ENCODE data around the gene BCL2L14.

BCL2L14 gene, protein sequence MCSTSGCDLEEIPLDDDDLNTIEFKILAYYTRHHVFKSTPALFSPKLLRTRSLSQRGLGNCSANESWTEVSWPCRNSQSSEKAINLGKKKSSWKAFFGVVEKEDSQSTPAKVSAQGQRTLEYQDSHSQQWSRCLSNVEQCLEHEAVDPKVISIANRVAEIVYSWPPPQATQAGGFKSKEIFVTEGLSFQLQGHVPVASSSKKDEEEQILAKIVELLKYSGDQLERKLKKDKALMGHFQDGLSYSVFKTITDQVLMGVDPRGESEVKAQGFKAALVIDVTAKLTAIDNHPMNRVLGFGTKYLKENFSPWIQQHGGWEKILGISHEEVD

DNA sequence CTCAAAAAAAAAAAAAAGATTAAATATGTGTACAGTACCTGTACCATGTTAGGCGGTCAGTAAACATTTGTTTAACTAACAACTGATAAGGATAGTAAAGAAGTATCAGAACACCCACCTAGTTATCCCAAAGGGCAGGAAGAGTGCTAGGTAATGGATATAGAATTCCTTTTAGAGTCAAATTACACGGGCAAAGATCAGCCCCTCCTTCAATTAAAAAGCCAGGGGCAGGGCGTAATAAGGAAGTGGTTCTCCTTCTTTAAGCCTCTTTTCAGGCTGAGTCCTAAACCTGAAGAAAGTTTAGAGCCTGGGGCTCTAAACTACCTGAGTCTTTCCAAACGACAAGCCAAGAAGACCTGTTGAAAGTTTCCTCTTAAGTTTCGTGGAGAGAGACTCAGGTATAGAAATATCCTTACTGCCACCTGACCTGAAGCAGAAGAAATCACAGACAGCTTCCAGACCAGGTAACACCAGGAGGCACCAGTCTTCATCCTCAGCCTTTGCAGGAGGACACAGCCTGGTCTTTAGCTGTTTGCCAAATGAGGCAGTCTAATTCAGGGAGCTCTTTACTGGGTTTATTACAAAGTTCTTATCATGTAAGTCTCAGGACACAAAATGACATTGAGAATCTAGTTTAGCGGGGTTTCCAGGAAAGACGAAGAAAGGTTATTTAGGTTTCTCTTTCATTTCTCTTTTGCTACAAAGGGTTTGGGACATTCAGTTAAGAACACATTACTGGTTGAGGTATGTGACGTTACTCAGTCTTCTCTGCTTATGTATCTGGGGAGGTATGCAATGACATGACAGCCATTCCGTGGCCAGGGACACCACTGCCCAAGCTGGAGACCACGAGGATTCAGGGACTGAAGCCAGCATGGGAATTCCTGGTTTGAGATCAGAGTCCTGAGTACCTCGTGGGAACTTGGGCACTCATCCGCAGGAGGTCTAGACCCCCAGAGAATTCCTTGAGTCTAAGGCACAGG, at the start of gene BCL2L14:
Gene BCL2L14, plus strand, starts transcription at position 266 of the 983 bp plus-strand sequence. CDS start 8,367 bp downstream, outside the sequence.
- ChIA-PET CTCF (interaction anchor here (0.6 kb wide), 2 partner anchors 27 to 155 kb away, joined by 3 read pairs; no protein-coding TSS in a partner anchor), POLR2A (no interaction called here)
- H3K4me1 ChIP-seq (ENCODE audit: control insufficient read depth, insufficient read depth, low read length): peaks cover 5% of the 10 kb centered on the region; the same call in 1 of the 2 replicates
- no peak within 1 kb of the TSS for H3K4me3 ChIP-seq (ENCODE audit: low read depth, low read length)
- no peaks in the 10 kb centered on the region for H3K9me3 ChIP-seq (ENCODE audit: control insufficient read depth, insufficient read depth, low read depth, low read length)
- no peaks in the 10 kb centered on the region for H3K36me3 ChIP-seq (ENCODE audit: control insufficient read depth in 2 of 2, insufficient read depth in 1 of 2, low read length in 2 of 2)
- TF ChIP-seq ZNF16 (tag by site-specific recombination; IDR thresholded peaks at IDR 0.05; ENCODE audit: low read depth) (no peak), ZBTB8A (tag by site-specific recombination; IDR thresholded peaks at IDR 0.05) (peak; percentile 70; the same call in 1 of the 2 replicates), ZNF658 (tag by site-specific recombination; IDR thresholded peaks at IDR 0.05) (no peak), SCRT2 (tag by site-specific recombination; IDR thresholded peaks at IDR 0.05) (0 out of 2 replicates have a peak, but pooled peaks have one; percentile 18)
- TF ChIP-seq, protein P1, sequence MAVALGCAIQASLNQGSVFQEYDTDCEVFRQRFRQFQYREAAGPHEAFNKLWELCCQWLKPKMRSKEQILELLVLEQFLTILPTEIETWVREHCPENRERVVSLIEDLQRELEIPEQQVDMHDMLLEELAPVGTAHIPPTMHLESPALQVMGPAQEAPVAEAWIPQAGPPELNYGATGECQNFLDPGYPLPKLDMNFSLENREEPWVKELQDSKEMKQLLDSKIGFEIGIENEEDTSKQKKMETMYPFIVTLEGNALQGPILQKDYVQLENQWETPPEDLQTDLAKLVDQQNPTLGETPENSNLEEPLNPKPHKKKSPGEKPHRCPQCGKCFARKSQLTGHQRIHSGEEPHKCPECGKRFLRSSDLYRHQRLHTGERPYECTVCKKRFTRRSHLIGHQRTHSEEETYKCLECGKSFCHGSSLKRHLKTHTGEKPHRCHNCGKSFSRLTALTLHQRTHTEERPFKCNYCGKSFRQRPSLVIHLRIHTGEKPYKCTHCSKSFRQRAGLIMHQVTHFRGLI (tag by site-specific recombination; IDR thresholded peaks at IDR 0.05): no peak
- H3K27ac ChIP-seq (ENCODE audit: extremely low read depth, low read depth, low read length): no peak within 1 kb of the TSS

DNA sequence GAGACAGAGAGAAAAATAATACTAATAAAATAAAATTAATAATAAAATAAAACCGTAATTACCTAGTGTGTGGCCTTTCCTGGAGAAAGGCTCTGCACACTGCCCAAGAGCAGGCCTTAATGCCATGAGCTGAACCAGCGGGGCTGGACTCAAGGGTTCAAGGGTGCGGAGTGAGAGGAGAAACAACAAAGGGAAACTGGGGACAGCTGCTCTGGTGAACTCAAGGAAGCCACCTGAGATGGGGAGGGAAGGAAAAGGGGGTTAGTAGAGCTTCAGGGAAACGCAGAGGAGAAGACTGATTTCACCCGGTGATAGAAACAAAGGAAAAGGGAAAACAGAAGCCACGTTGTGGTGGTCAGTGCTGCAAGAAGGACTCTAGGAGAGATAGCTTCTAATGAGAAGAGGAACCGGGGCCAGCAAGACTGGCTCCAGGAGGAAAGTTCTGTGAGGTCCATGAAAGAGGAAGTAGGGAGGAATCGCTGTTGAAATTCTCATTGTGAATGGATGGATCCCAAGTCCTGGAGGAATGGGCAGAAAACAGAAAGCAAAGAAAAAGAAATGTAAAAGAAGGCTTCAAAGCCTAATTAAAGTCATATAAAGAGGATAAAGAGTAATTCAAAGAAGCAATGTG, 48.3 kb upstream of the BCL2L14 start:
- Histone ChIP-seq H3K4me3 (ENCODE audit: low read depth, low read length) (no peak overlapping the region), H3K27ac (ENCODE audit: extremely low read depth, low read depth, low read length) (no peak overlapping the region), H3K36me3 (ENCODE audit: control insufficient read depth in 2 of 2, insufficient read depth in 1 of 2, low read length in 2 of 2) (no peaks in the 10 kb centered on the region), H3K9me3 (ENCODE audit: control insufficient read depth, insufficient read depth, low read depth, low read length) (no peaks in the 10 kb centered on the region), H3K4me1 (ENCODE audit: control insufficient read depth, insufficient read depth, low read length) (no peaks in the 10 kb centered on the region)
- POLR2A ChIA-PET: no interaction called here
- no peak for TF ChIP-seq ZNF19 (tag by site-specific recombination; IDR thresholded peaks at IDR 0.05; ENCODE audit: low read depth)
- TF ChIP-seq TCF7L2 (IDR thresholded peaks at IDR 0.05; ENCODE audit: borderline replicate concordance, low read depth, low read length): no peak
- TF ChIP-seq ZNF391 (tag by site-specific recombination; IDR thresholded peaks at IDR 0.05; ENCODE audit: borderline replicate concordance, low read depth): no peak
- TF ChIP-seq ZNF302 (tag by site-specific recombination; IDR thresholded peaks at IDR 0.05; ENCODE audit: low read depth): no peak
- no peak for TF ChIP-seq HOXD13 (CRISPR knock-in tag; IDR thresholded peaks at IDR 0.05; ENCODE audit: borderline replicate concordance)
- no peak for TF ChIP-seq KLF10 (tag by site-specific recombination; IDR thresholded peaks at IDR 0.05)
- CTCF ChIA-PET: interaction anchor here (2.1 kb wide), 1 partner anchor 11 kb away, joined by 6 read pairs; no protein-coding TSS in a partner anchor

- H3K4me1 ChIP-seq (ENCODE audit: control insufficient read depth, insufficient read depth, low read length): no peaks in the 10 kb centered on the region
- ChIA-PET POLR2A (no interaction called here), CTCF (no interaction called here)
- H3K27ac ChIP-seq (ENCODE audit: extremely low read depth, low read depth, low read length): no peak overlapping the region
- no peak overlapping the region for H3K4me3 ChIP-seq (ENCODE audit: low read depth, low read length)
- H3K9me3 ChIP-seq (ENCODE audit: control insufficient read depth, insufficient read depth, low read depth, low read length): no peaks in the 10 kb centered on the region
- H3K36me3 ChIP-seq (ENCODE audit: control insufficient read depth in 2 of 2, insufficient read depth in 1 of 2, low read length in 2 of 2): no peaks in the 10 kb centered on the region
- TF ChIP-seq BCL11A (tag by site-specific recombination; IDR thresholded peaks at IDR 0.05; ENCODE audit: low read depth): no peak
- TF ChIP-seq ZNF626 (tag by site-specific recombination; IDR thresholded peaks at IDR 0.05): no peak
- TF ChIP-seq ZIC2 (tag by site-specific recombination; IDR thresholded peaks at IDR 0.05): no peak
- TF ChIP-seq ZNF341 (tag by site-specific recombination; IDR thresholded peaks at IDR 0.05; ENCODE audit: low read depth): no peak
- TF ChIP-seq ZNF76 (tag by site-specific recombination; IDR thresholded peaks at IDR 0.05; ENCODE audit: borderline replicate concordance, low read depth): no peak
- no peak for TF ChIP-seq ZBTB21 (tag by site-specific recombination; IDR thresholded peaks at IDR 0.05)
- TF ChIP-seq GLIS1 (tag by site-specific recombination; IDR thresholded peaks at IDR 0.05): no peak
- TF ChIP-seq, protein P2, sequence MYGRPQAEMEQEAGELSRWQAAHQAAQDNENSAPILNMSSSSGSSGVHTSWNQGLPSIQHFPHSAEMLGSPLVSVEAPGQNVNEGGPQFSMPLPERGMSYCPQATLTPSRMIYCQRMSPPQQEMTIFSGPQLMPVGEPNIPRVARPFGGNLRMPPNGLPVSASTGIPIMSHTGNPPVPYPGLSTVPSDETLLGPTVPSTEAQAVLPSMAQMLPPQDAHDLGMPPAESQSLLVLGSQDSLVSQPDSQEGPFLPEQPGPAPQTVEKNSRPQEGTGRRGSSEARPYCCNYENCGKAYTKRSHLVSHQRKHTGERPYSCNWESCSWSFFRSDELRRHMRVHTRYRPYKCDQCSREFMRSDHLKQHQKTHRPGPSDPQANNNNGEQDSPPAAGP (tag by site-specific recombination; IDR thresholded peaks at IDR 0.05): no peak
- TF ChIP-seq, protein P3, sequence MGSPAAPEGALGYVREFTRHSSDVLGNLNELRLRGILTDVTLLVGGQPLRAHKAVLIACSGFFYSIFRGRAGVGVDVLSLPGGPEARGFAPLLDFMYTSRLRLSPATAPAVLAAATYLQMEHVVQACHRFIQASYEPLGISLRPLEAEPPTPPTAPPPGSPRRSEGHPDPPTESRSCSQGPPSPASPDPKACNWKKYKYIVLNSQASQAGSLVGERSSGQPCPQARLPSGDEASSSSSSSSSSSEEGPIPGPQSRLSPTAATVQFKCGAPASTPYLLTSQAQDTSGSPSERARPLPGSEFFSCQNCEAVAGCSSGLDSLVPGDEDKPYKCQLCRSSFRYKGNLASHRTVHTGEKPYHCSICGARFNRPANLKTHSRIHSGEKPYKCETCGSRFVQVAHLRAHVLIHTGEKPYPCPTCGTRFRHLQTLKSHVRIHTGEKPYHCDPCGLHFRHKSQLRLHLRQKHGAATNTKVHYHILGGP (tag by site-specific recombination; IDR thresholded peaks at IDR 0.05): no peak
- TF ChIP-seq ZNF501 (tag by site-specific recombination; IDR thresholded peaks at IDR 0.05): no peak
- no peak for TF ChIP-seq HIC1 (tag by site-specific recombination; IDR thresholded peaks at IDR 0.05)
- TF ChIP-seq ZNF544 (tag by site-specific recombination; IDR thresholded peaks at IDR 0.05): no peak
Measured at GRCh38 chr12:12023456-12023855, 47.3 kb upstream of the BCL2L14 start.
